B cell (primary cell): Measurements from ENCODE around the gene CRY2. TPM values are rescaled to one million over a fixed set of nuclear protein-coding genes. Genes with fewer than 3 reads are reported as not detected.

ENCODE experiments used
- ATAC-seq: fragments of 200-7000 bp; cut with Tn5 transposase; one replicate; pipeline ENCODE4 v1.10.0; 2021; ENCODE audit warnings: low read depth, mild to moderate bottlenecking, moderate number of reproducible peaks, moderate library complexity
- CTCF ChIA-PET: fragments of 350-600 bp; sonication (Branson Sonifier 250); formaldehyde crosslinking; loops from one replicate; lab custom pipeline; 2021; ENCODE audit warnings: antibody characterized with exemption, inconsistent platforms; lab: Charles Lee
- POLR2A ChIA-PET: fragments of 350-600 bp; sonication (Branson Sonifier 250); formaldehyde crosslinking; loops from one replicate; lab custom pipeline; 2021; ENCODE audit warnings: antibody characterized with exemption; lab: Charles Lee
- DNase-seq: peaks from one replicate; pipeline ENCODE4 v3.0.0; 2013
- H2AFZ ChIP-seq: 2 replicates; pipeline ENCODE4 v1.6.1; 2012; ENCODE audit warnings: mild to moderate bottlenecking, low read depth, low read length; ENCODE audit not compliant: insufficient read depth, poor library complexity, severe bottlenecking
- H3K27ac ChIP-seq, 2 donors: 1 replicate in 1 of 2; 2 replicates in 1 of 2; pipeline ENCODE4 v1.5.1; 2012 to 2013; ENCODE audit warnings: low read length in 2 of 2, mild to moderate bottlenecking in 2 of 2, moderate library complexity in 1 of 2
- H3K27me3 ChIP-seq, 4 experiments: fragments of 200-600 bp in 1 of 4; sonication (generic) in 1 of 4; replicated peaks in 1 of 4; 1 replicate in 2 of 4; 2 replicates in 2 of 4; pipeline versions ENCODE4 v1.6.1 to v1.7.0; 2013 to 2016; ENCODE audit warnings: low read length in 3 of 4, mild to moderate bottlenecking in 2 of 4, mixed read lengths in 1 of 4, moderate library complexity in 1 of 4; ENCODE audit not compliant: insufficient read depth in 4 of 4, control insufficient read depth in 3 of 4; ENCODE audit errors: control extremely low read depth in 1 of 4
- H3K36me3 ChIP-seq, 2 experiments: replicated peaks in 1 of 2; 1 replicate in 1 of 2; 2 replicates in 1 of 2; pipeline versions ENCODE4 v1.6.1 to v1.7.1; 2013; ENCODE audit warnings: low read length in 1 of 2; ENCODE audit not compliant: insufficient read depth in 2 of 2, control insufficient read depth in 1 of 2; ENCODE audit errors: control extremely low read depth in 1 of 2, extremely low read depth in 1 of 2
- H3K4me1 ChIP-seq, 2 donors: fragments of 200-600 bp in 1 of 2; sonication (generic) in 1 of 2; 1 replicate in 1 of 2; 2 replicates in 1 of 2; pipeline versions ENCODE4 v1.5.1 to v1.6.1; 2013 to 2017; ENCODE audit warnings: low read length in 2 of 2; ENCODE audit not compliant: control insufficient read depth in 2 of 2, insufficient read depth in 2 of 2
- H3K4me2 ChIP-seq: replicated peaks from 2 replicates; pipeline ENCODE3; 2012; ENCODE audit warnings: mild to moderate bottlenecking, low read depth, low read length; ENCODE audit not compliant: poor library complexity, severe bottlenecking
- H3K4me3 ChIP-seq, 5 experiments: fragments of 200-600 bp in 1 of 5; sonication (generic) in 1 of 5; 1 replicate in 3 of 5; 2 replicates in 2 of 5; pipeline versions ENCODE4 v1.5.1 to v1.7.0; 2011 to 2016; ENCODE audit warnings: low read length in 4 of 5, mild to moderate bottlenecking in 4 of 5, low read depth in 2 of 5, control low read depth in 1 of 5, moderate library complexity in 1 of 5; ENCODE audit not compliant: insufficient read depth in 1 of 5; ENCODE audit errors: control extremely low read depth in 1 of 5, extremely low read depth in 1 of 5
- H3K79me2 ChIP-seq: fragments of 200-600 bp; sonication (generic); one replicate; pipeline ENCODE4 v1.6.0; 2016; ENCODE audit warnings: low read length; ENCODE audit not compliant: control insufficient read depth, insufficient read depth
- H3K9ac ChIP-seq: fragments of 200-600 bp; sonication (generic); 2 replicates; pipeline ENCODE4 v1.6.1; 2017; ENCODE audit warnings: mild to moderate bottlenecking, low read length, moderate library complexity
- H3K9me3 ChIP-seq, 3 donors: one replicate each; pipeline versions ENCODE4 v1.6.1 to v1.7.1; 2013; ENCODE audit warnings: low read length in 2 of 3; ENCODE audit not compliant: control insufficient read depth in 2 of 3, insufficient read depth in 1 of 3; ENCODE audit errors: control extremely low read depth in 1 of 3
- H4K20me1 ChIP-seq: 2 replicates; pipeline ENCODE4 v1.6.0; 2012; ENCODE audit warnings: mild to moderate bottlenecking, low read length; ENCODE audit not compliant: insufficient read depth, control insufficient read depth, poor library complexity, severe bottlenecking
- H3K27ac Mint-ChIP-seq: one replicate; pipeline ENCODE4 v1.8.0; 2021; ENCODE audit warnings: mixed read lengths
- H3K27me3 Mint-ChIP-seq: one replicate; pipeline ENCODE4 v1.8.0; 2021; ENCODE audit warnings: mixed read lengths
- H3K4me1 Mint-ChIP-seq: one replicate; pipeline ENCODE4 v1.8.0; 2021; ENCODE audit warnings: mixed read lengths
- H3K4me3 Mint-ChIP-seq: one replicate; pipeline ENCODE4 v1.8.0; 2021; ENCODE audit warnings: mixed read lengths
- H3K9me3 Mint-ChIP-seq: one replicate; pipeline ENCODE4 v1.8.0; 2022; ENCODE audit warnings: mixed read lengths; ENCODE audit not compliant: insufficient read depth
- EZH2 ChIP-seq: IDR thresholded peaks from 2 replicates; pipeline ENCODE4 v1.6.1; 2012; ENCODE audit warnings: borderline replicate concordance, low read depth, mild to moderate bottlenecking, moderate library complexity, low read length; ENCODE audit not compliant: insufficient read depth, poor library complexity, severe bottlenecking
- WGBS: methylation state at CpG from one replicate; pipeline ENCODE4 v1.1.5; 2013; ENCODE audit warnings: missing lambda C conversion rate; ENCODE audit not compliant: insufficient coverage; 5-methylcytosine and 5-hydroxymethylcytosine counted together
- intact Hi-C: fragments of 100-400 bp; cut with micrococcal nuclease; formaldehyde crosslinking; loops from one replicate; pipeline ENCODE4 v1.10.0; 2022
- polyA plus RNA-seq: library from polyadenylated mRNA; depleted of rRNA; stranded (reverse); fragments of >200 nt; gene quantifications from 2 replicates; pipeline ENCODE4 v1.2.3, GENCODE V29; 2012
- total RNA-seq, 2 donors: library from RNA; stranded (reverse); fragments of 120-200 nt in 1 of 2; gene quantifications; 1 replicate in 1 of 2; 2 replicates in 1 of 2; pipeline versions ENCODE4 v1.2.3 to v1.2.4, GENCODE V29; 2013 to 2022
- TF ChIP-seq, protein P1 (sequence below): fragments of 200-600 bp; IDR thresholded peaks from one replicate; pipeline ENCODE4 v1.8.0; 2022; ENCODE audit warnings: antibody characterized with exemption, mild to moderate bottlenecking

The CRY2 gene
- total and polyA plus RNA-seq, 2 donors (not counting 1 experiment from before 2014, with no cell fraction given), result 20.4 to 65.1 TPM

DNA sequence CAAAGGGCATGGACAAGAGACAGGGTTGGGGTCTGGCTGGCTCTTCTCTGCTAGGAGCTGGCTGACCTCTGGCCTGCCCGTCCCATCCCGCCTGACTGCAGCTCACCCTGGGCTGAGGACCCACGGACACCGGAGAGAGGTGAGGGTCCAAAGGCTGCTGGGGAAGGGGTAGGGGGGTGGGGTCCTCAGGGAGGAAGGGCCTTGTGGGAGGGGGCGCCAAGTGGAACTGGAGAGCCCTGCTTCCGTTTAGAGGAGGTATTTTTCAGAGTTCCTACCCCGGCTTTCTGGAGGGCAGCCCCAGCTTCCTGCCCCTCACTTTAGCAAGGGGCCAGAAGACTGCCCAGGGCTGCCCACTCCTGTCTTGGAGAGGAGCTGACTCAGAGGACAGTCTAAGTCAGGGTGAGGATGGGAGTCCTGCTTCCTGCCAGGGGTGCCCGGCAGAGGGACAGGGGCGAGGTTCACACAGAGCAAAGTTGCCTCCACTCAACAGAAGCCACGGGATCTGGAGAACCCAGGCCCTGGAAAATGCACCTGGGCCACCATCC is 82.3 kb downstream of the CRY2 start:
- peak; percentile 2 for ATAC-seq
- TF ChIP-seq EZH2, result no peak
- TF ChIP-seq, protein P1, sequence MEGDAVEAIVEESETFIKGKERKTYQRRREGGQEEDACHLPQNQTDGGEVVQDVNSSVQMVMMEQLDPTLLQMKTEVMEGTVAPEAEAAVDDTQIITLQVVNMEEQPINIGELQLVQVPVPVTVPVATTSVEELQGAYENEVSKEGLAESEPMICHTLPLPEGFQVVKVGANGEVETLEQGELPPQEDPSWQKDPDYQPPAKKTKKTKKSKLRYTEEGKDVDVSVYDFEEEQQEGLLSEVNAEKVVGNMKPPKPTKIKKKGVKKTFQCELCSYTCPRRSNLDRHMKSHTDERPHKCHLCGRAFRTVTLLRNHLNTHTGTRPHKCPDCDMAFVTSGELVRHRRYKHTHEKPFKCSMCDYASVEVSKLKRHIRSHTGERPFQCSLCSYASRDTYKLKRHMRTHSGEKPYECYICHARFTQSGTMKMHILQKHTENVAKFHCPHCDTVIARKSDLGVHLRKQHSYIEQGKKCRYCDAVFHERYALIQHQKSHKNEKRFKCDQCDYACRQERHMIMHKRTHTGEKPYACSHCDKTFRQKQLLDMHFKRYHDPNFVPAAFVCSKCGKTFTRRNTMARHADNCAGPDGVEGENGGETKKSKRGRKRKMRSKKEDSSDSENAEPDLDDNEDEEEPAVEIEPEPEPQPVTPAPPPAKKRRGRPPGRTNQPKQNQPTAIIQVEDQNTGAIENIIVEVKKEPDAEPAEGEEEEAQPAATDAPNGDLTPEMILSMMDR, result no peak
- Histone ChIP-seq H3K79me2 (peaks cover 96% of the 10 kb centered on the region), H3K9me3 (no peaks in the 10 kb centered on the region), H2AFZ (no peak overlapping the region), H4K20me1 (peaks cover 37% of the 10 kb centered on the region), H3K36me3 (peaks cover 0 to 38% of the 10 kb centered on the region in 2 experiments), H3K27me3 (no peaks in the 10 kb centered on the region), H3K27ac (peak overlapping the region; percentile 92 to 93), H3K4me3 (peak overlapping the region; percentile 26 to 95 (median 79)), H3K9ac (peak overlapping the region; percentile 82), H3K4me1 (peaks cover 64 to 84% of the 10 kb centered on the region in 2 donors), H3K4me2 (peak overlapping the region; percentile 91)
- Mint-ChIP-seq H3K4me1 (peaks cover 92% of the 10 kb centered on the region), H3K27ac (peak overlapping the region; percentile 92), H3K27me3 (no peaks in the 10 kb centered on the region), H3K4me3 (peak overlapping the region; percentile 95), H3K9me3 (no peaks in the 10 kb centered on the region)
- CTCF ChIA-PET, result interaction anchor here (1.1 to 11.4 kb wide), 10 partner anchors 9 to 87 kb away, joined by 3 to 98 read pairs (median 8); partner anchors contain the start of genes LARGE2 and PEX16
- WGBS, result 30% methylated on average over 5 of the region's 10 CpGs
- DNase-seq, result no peak
- POLR2A ChIA-PET, result interaction anchor here (0.6 to 10.9 kb wide), 9 partner anchors 9 to 193 kb away, joined by 3 to 162 read pairs (median 4); partner anchors contain the start of genes CRY2, LARGE2, PEX16 and SLC35C1
- intact Hi-C loops, result loop anchor here (1.0 to 10.0 kb wide), 8 partner anchors 9 to 1625 kb away; partner anchors contain the start of genes CELF1, CRY2 and SLC35C1
